Tibial artery (tissue), 4 donors: ENCODE data around the gene SYNRG.

Experiments
- DNase-seq, 2 donors: peaks; one replicate each; pipeline ENCODE4 v3.0.0-alpha.2; 2019
- H3K27ac ChIP-seq, 2 donors: fragments of 200-600 bp; sonication (generic) in 1 of 2; 1 replicate in 1 of 2; 2 replicates in 1 of 2; pipeline ENCODE4 v1.5.1; 2018 to 2019; ENCODE audit warnings: mild to moderate bottlenecking in 1 of 2
- H3K27me3 ChIP-seq, 2 donors: fragments of 200-600 bp; sonication (generic) in 1 of 2; one replicate each; pipeline versions ENCODE4 v1.5.1 to v1.6.0; 2016 to 2019
- H3K36me3 ChIP-seq, 3 donors: fragments of 200-600 bp; sonication (generic) in 2 of 3; one replicate each; pipeline ENCODE4 v1.5.1; 2016 to 2019; ENCODE audit warnings: mild to moderate bottlenecking in 2 of 3
- H3K4me1 ChIP-seq, 4 donors: fragments of 200-600 bp; sonication (generic) in 2 of 4; 1 replicate in 3 of 4; 2 replicates in 1 of 4; pipeline ENCODE4 v1.5.1; 2016 to 2019
- H3K4me3 ChIP-seq, 2 donors: fragments of 200-600 bp; sonication (generic) in 1 of 2; 1 replicate in 1 of 2; 2 replicates in 1 of 2; pipeline ENCODE4 v1.5.1; 2018 to 2019; ENCODE audit warnings: mild to moderate bottlenecking in 2 of 2
- H3K9me3 ChIP-seq, 3 donors: fragments of 200-600 bp; sonication (generic) in 1 of 3; one replicate each; pipeline ENCODE4 v1.5.1; 2016 to 2019
- CTCF ChIP-seq, 2 experiments: fragments of 200-600 bp in 1 of 2; fragments of 450-650 bp in 1 of 2; IDR thresholded peaks; one replicate each; pipeline ENCODE4 v1.5.1; 2017 to 2019; ENCODE audit warnings: antibody characterized with exemption in 2 of 2, mild to moderate bottlenecking in 1 of 2, moderate library complexity in 1 of 2
- intact Hi-C: fragments of 100-400 bp; cut with DNase I; formaldehyde crosslinking; loops from one replicate; pipeline ENCODE4 v1.15.0; 2023; ENCODE audit warnings: low total_unique reads

The SYNRG gene

DNA sequence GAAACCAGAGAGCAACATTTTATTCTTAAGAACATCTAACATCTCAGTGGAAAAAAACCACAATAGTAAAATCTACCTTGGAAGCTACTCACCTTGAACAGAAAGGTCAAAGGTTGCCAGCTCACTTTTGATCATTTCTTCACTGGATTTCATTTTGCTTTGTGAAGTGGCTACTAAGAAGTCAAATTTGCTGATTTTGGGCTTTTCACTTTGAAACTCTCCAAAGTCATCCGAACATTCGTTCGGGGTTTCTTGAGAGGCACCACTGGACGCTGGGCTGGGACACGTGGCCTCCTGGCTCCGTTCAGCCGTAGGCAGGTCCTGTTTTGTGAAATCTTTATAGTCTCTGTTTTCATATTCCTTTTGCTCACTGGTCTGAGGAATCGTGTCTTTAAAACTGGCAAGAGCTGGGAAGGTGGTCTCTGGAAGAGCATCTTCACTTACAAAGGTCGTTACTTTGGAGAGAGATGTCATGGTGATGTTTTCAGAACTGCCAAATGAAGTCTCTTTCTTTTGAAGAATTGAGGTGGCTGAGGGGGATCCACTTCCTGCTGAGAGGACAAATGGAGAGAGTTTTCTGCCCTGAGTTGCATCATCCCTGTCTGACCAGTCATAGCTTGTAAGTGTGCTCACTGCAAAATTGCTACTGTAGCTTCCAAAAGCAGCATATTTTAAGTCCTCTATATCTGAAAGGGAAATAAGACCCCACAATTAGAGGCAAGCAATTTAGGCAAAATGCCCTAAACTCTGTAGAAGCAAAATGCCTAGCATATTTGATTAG, 67.1 kb downstream of the SYNRG start:
- Histone ChIP-seq H3K9me3 (no peaks in the 10 kb centered on the region), H3K4me1 (peaks cover 0 to 6% (median 0%) of the 10 kb centered on the region in 4 donors), H3K4me3 (no peak overlapping the region), H3K36me3 (peaks cover 44 to 54% (median 54%) of the 10 kb centered on the region in 3 donors), H3K27me3 (no peaks in the 10 kb centered on the region), H3K27ac (no peak overlapping the region)
- DNase-seq = no peak
- no peak for TF ChIP-seq CTCF (IDR thresholded peaks at IDR 0.05)
- intact Hi-C loops = no loop called here

DNA sequence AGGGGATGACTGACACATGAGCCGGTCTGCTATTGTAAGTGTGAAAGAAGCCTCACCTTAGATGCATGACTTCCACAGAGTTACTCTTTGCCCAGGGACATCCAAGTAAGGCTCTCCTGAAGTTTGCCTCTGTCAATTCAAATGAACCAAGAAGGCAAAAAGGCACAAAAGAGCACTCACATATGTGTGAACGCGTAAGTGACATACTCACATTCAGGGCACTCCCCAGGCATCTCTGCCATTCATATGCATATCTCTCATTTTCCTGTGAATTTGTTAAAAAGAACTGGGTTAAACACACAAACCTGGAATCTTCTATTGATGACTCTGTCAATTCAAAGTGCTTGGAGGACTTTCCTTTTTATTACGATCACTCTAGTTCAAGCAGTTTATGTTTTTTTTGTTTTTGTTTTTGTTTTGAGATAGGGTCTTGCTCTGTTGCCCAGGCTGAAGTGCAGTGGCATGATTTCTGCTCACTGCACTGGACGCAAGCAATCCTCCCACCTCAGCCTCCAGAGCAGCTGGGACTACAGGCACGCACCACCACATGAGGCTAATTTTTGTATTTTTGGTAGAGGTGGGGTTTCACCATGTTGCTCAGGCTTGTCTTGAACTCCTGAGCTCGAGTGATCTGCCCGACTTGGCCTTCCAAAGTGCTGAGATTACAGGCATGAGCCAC, 70.1 kb downstream of the SYNRG start:
- intact Hi-C loops = no loop called here
- Histone ChIP-seq H3K9me3 (no peaks in the 10 kb centered on the region), H3K36me3 (peaks cover 69 to 83% (median 82%) of the 10 kb centered on the region in 3 donors), H3K4me3 (no peak overlapping the region), H3K27me3 (no peaks in the 10 kb centered on the region), H3K27ac (no peak overlapping the region), H3K4me1 (no peaks in the 10 kb centered on the region)
- TF ChIP-seq CTCF (IDR thresholded peaks at IDR 0.05) = no peak
- DNase-seq = no peak

GRCh38 chr17:37535906-37536305, 73.3 kb downstream of the SYNRG start:
- Histone ChIP-seq H3K4me1 (no peaks in the 10 kb centered on the region), H3K27me3 (no peaks in the 10 kb centered on the region), H3K27ac (no peak overlapping the region), H3K36me3 (peaks cover 64 to 92% (median 90%) of the 10 kb centered on the region in 3 donors), H3K4me3 (no peak overlapping the region), H3K9me3 (no peaks in the 10 kb centered on the region)
- no peak for TF ChIP-seq CTCF (IDR thresholded peaks at IDR 0.05)
- DNase-seq = no peak
- intact Hi-C loops = no loop called here

DNA sequence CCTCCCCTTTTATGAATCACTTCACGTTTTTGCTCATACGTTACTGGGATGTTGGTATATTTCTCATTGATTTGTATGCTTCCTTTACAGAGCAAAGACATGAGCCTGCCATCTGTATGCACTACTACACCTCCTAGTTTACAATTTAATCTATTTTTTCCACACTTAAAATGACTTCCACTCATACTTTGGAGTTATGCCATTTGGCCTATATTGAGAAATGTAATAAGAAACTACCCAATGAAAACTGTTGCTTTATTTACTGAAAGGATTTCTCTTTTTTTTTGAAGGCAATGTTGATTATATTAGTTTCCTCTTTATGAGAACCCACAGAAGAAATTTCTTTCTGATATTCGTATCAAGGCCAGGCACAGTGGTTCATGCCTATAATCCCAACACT, 76.5 kb downstream of the SYNRG start:
- intact Hi-C loops = no loop called here
- no peak overlapping the region for H3K4me3 ChIP-seq
- no peaks in the 10 kb centered on the region for H3K4me1 ChIP-seq
- peaks cover 54 to 88% (median 88%) of the 10 kb centered on the region in 3 donors for H3K36me3 ChIP-seq
- TF ChIP-seq CTCF (IDR thresholded peaks at IDR 0.05) = no peak
- H3K27ac ChIP-seq = no peak overlapping the region
- no peak for DNase-seq
- H3K27me3 ChIP-seq = no peaks in the 10 kb centered on the region
- no peaks in the 10 kb centered on the region for H3K9me3 ChIP-seq

GRCh38 chr17:37530420-37530819, 78.8 kb downstream of the SYNRG start:
- Histone ChIP-seq H3K4me3 (no peak overlapping the region), H3K9me3 (no peaks in the 10 kb centered on the region), H3K27me3 (no peaks in the 10 kb centered on the region), H3K27ac (no peak overlapping the region), H3K4me1 (no peaks in the 10 kb centered on the region), H3K36me3 (peaks cover 36 to 83% (median 76%) of the 10 kb centered on the region in 3 donors)
- no peak for TF ChIP-seq CTCF (IDR thresholded peaks at IDR 0.05)
- no peak for DNase-seq
- intact Hi-C loops = no loop called here
